Liver (tissue), 9 donors: Measurements from ENCODE around the gene TBX1. TPM values are rescaled to one million over a fixed set of nuclear protein-coding genes. Genes with fewer than 3 reads are reported as not detected.

Source experiments
- DNase-seq: peaks from one replicate; pipeline ENCODE4 v3.0.0-alpha.2; 2017; ENCODE audit warnings: low spot score
- H3K27ac ChIP-seq, 2 donors: one replicate each; pipeline ENCODE4 v1.7.0; 2013; ENCODE audit warnings: inconsistent platforms in 2 of 2, low read length in 2 of 2, control low read depth in 1 of 2, low read depth in 1 of 2, mild to moderate bottlenecking in 1 of 2
- H3K27me3 ChIP-seq, 4 donors: one replicate each; pipeline versions ENCODE4 v1.6.1 to v1.7.0; 2013; ENCODE audit warnings: low read length in 3 of 4, inconsistent platforms in 1 of 4, mild to moderate bottlenecking in 1 of 4, moderate library complexity in 1 of 4; ENCODE audit not compliant: control insufficient read depth in 4 of 4, insufficient read depth in 4 of 4
- H3K36me3 ChIP-seq, 4 donors: one replicate each; pipeline versions ENCODE4 v1.6.1 to v1.7.0; 2013; ENCODE audit warnings: low read length in 3 of 4, mild to moderate bottlenecking in 3 of 4, low read depth in 1 of 4, moderate library complexity in 1 of 4; ENCODE audit not compliant: control insufficient read depth in 4 of 4, insufficient read depth in 3 of 4
- H3K4me1 ChIP-seq, 4 donors: one replicate each; pipeline versions ENCODE4 v1.6.1 to v1.7.0; 2013; ENCODE audit warnings: low read length in 3 of 4, mild to moderate bottlenecking in 3 of 4, moderate library complexity in 1 of 4; ENCODE audit not compliant: control insufficient read depth in 4 of 4, insufficient read depth in 4 of 4
- H3K4me3 ChIP-seq, 3 donors: one replicate each; pipeline versions ENCODE4 v1.6.1 to v1.7.0; 2013; ENCODE audit warnings: low read length in 3 of 3, control low read depth in 1 of 3, low read depth in 1 of 3, mild to moderate bottlenecking in 1 of 3
- H3K9ac ChIP-seq, 2 donors: one replicate each; pipeline ENCODE4 v1.7.0; 2013; ENCODE audit warnings: low read length in 2 of 2, mild to moderate bottlenecking in 2 of 2, moderate library complexity in 2 of 2, control low read depth in 1 of 2, low read depth in 1 of 2
- H3K9me3 ChIP-seq, 4 donors: one replicate each; pipeline versions ENCODE4 v1.6.1 to v1.7.0; 2013; ENCODE audit warnings: low read length in 3 of 4; ENCODE audit not compliant: control insufficient read depth in 4 of 4
- EGR1 ChIP-seq, 2 donors: IDR thresholded peaks; 2 replicates each; pipeline ENCODE4 v1.6.1; 2016 to 2018; ENCODE audit warnings: antibody characterized with exemption in 2 of 2, low read depth in 2 of 2
- FOXA1 ChIP-seq: IDR thresholded peaks from 2 replicates; pipeline ENCODE4 v1.6.1; 2016; ENCODE audit warnings: antibody characterized with exemption
- FOXA2 ChIP-seq: IDR thresholded peaks from 2 replicates; pipeline ENCODE4 v1.6.1; 2016; ENCODE audit warnings: antibody characterized with exemption
- HNF4A ChIP-seq, 2 donors: conservative IDR thresholded peaks; 2 replicates each; pipeline ENCODE4 v1.6.1; 2016; ENCODE audit warnings: antibody characterized with exemption in 2 of 2, mild to moderate bottlenecking in 2 of 2
- HNF4G ChIP-seq: IDR thresholded peaks from 2 replicates; pipeline ENCODE4 v1.6.1; 2016; ENCODE audit warnings: antibody characterized with exemption
- JUND ChIP-seq, 2 donors: IDR thresholded peaks; 2 replicates each; pipeline ENCODE4 v1.6.1; 2016; ENCODE audit warnings: antibody characterized with exemption in 2 of 2
- MAX ChIP-seq: IDR thresholded peaks from 2 replicates; pipeline ENCODE4 v1.6.1; 2016; ENCODE audit warnings: antibody characterized with exemption
- SP1 ChIP-seq: IDR thresholded peaks from 2 replicates; pipeline ENCODE4 v1.6.1; 2018; ENCODE audit warnings: antibody characterized with exemption, mild to moderate bottlenecking
- TAF1 ChIP-seq: conservative IDR thresholded peaks from 2 replicates; pipeline ENCODE4 v1.6.1; 2016; ENCODE audit warnings: antibody characterized with exemption, mild to moderate bottlenecking
- ZBTB33 ChIP-seq: IDR thresholded peaks from 2 replicates; pipeline ENCODE4 v1.6.1; 2016; ENCODE audit warnings: antibody characterized with exemption
- WGBS: extraction: QIAGEN DNeasy Blood & Tissue Kit; methylation state at CpG from one replicate; pipeline ENCODE4 v1.1.7; 2013; 5-methylcytosine and 5-hydroxymethylcytosine counted together
- polyA plus RNA-seq, 2 donors: library from polyadenylated mRNA; stranded (reverse) in 1 of 2; unstranded in 1 of 2; fragments of 200-250 nt in 1 of 2; fragments of >200 nt in 1 of 2; fragmentation: Nextera tagmentation in 1 of 2; extraction: Ambion mirVana in 1 of 2; gene quantifications; one replicate each; pipeline versions ENCODE4 v1.2.1 to v1.2.3, GENCODE V29; 2013 to 2015
- total RNA-seq, 2 donors: library from RNA; depleted of rRNA; stranded (reverse); fragments of >200 nt; gene quantifications; one replicate each; pipeline ENCODE4 v1.2.3, GENCODE V29; 2014
- TF ChIP-seq, protein P1 (sequence below): IDR thresholded peaks from 2 replicates; pipeline ENCODE4 v1.6.1; 2016; ENCODE audit warnings: antibody characterized with exemption, mild to moderate bottlenecking
- TF ChIP-seq, protein P2 (sequence below): fragments of 150-350 bp; IDR thresholded peaks from 2 replicates; pipeline ENCODE4 v1.5.1; 2017; ENCODE audit warnings: improper control_type of control experiment, low read depth, low read length; ENCODE audit not compliant: missing input control
- donor health status: healthy.
- donor health status: healthy.
- donor health status: healthy.
- donor health status: healthy.
- donor health status: healthy.

The TBX1 gene
- total and polyA plus RNA-seq, 4 donors = 0.17 to 0.18 TPM; not detected in 2

DNA sequence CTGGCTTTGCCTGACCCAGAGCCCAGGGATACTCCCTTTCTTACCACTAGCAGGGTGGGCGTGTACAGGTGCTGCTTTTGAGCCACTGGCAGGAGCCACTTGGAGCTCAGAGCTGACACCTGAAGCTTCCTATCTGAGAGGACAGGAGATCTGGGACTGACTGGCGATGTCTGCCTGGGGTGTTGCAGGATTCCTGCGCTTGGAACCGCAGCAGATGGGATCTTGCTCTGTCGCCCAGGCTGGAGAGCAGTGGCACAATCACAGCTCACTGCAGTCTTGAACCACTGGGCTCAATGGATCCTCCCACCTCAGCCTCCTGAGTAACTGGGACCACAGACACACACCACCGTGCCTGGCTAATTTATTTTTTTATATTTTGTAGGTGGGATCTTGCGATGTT is 19.5 kb upstream of the TBX1 start:
- Histone ChIP-seq H3K4me1 (no peaks in the 10 kb centered on the region), H3K36me3 (no peaks in the 10 kb centered on the region), H3K9ac (no peak overlapping the region), H3K9me3 (no peaks in the 10 kb centered on the region), H3K27me3 (no peaks in the 10 kb centered on the region), H3K27ac (no peak overlapping the region), H3K4me3 (no peak overlapping the region)
- TF ChIP-seq, protein P1, sequence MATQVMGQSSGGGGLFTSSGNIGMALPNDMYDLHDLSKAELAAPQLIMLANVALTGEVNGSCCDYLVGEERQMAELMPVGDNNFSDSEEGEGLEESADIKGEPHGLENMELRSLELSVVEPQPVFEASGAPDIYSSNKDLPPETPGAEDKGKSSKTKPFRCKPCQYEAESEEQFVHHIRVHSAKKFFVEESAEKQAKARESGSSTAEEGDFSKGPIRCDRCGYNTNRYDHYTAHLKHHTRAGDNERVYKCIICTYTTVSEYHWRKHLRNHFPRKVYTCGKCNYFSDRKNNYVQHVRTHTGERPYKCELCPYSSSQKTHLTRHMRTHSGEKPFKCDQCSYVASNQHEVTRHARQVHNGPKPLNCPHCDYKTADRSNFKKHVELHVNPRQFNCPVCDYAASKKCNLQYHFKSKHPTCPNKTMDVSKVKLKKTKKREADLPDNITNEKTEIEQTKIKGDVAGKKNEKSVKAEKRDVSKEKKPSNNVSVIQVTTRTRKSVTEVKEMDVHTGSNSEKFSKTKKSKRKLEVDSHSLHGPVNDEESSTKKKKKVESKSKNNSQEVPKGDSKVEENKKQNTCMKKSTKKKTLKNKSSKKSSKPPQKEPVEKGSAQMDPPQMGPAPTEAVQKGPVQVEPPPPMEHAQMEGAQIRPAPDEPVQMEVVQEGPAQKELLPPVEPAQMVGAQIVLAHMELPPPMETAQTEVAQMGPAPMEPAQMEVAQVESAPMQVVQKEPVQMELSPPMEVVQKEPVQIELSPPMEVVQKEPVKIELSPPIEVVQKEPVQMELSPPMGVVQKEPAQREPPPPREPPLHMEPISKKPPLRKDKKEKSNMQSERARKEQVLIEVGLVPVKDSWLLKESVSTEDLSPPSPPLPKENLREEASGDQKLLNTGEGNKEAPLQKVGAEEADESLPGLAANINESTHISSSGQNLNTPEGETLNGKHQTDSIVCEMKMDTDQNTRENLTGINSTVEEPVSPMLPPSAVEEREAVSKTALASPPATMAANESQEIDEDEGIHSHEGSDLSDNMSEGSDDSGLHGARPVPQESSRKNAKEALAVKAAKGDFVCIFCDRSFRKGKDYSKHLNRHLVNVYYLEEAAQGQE = no peak
- TF ChIP-seq ZBTB33 = no peak
- TF ChIP-seq HNF4A (conservative IDR thresholded peaks at IDR 0.05) = no peak
- TF ChIP-seq, protein P2, sequence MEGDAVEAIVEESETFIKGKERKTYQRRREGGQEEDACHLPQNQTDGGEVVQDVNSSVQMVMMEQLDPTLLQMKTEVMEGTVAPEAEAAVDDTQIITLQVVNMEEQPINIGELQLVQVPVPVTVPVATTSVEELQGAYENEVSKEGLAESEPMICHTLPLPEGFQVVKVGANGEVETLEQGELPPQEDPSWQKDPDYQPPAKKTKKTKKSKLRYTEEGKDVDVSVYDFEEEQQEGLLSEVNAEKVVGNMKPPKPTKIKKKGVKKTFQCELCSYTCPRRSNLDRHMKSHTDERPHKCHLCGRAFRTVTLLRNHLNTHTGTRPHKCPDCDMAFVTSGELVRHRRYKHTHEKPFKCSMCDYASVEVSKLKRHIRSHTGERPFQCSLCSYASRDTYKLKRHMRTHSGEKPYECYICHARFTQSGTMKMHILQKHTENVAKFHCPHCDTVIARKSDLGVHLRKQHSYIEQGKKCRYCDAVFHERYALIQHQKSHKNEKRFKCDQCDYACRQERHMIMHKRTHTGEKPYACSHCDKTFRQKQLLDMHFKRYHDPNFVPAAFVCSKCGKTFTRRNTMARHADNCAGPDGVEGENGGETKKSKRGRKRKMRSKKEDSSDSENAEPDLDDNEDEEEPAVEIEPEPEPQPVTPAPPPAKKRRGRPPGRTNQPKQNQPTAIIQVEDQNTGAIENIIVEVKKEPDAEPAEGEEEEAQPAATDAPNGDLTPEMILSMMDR = no peak
- DNase-seq = no peak
- WGBS = 92% methylated on average over 7 of the region's 7 CpGs

- no peaks in the 10 kb centered on the region for H3K9me3 ChIP-seq
- H3K4me3 ChIP-seq = no peak overlapping the region
- no peak for DNase-seq
- no peaks in the 10 kb centered on the region for H3K4me1 ChIP-seq
- H3K9ac ChIP-seq = no peak overlapping the region
- no peak overlapping the region for H3K27ac ChIP-seq
- WGBS = 92% methylated on average over 21 of the region's 21 CpGs
- TF ChIP-seq HNF4G = no peak
- no peak for TF ChIP-seq SP1
- TF ChIP-seq FOXA1 = no peak
- no peak for TF ChIP-seq ZBTB33
- no peak for TF ChIP-seq HNF4A (conservative IDR thresholded peaks at IDR 0.05)
- TF ChIP-seq EGR1 (IDR thresholded peaks at IDR 0.05; ENCODE audit: low read depth in 2 of 2) = no peak
- no peak for TF ChIP-seq MAX
- no peak for TF ChIP-seq FOXA2
- TF ChIP-seq, protein P1 = no peak
- no peak for TF ChIP-seq JUND (IDR thresholded peaks at IDR 0.05)
- TF ChIP-seq TAF1 = no peak
- no peaks in the 10 kb centered on the region for H3K27me3 ChIP-seq
- no peaks in the 10 kb centered on the region for H3K36me3 ChIP-seq
Measured at GRCh38 chr22:19742160-19743066, 18.2 kb upstream of the TBX1 start.
